ENCODE results near the gene KMT2A. TPM values are rescaled to one million over a fixed set of nuclear protein-coding genes. Genes with fewer than 3 reads are reported as not detected.

The KMT2A gene
- total RNA-seq, 1 experiment from 2014 or later: 52.0 TPM

DNA sequence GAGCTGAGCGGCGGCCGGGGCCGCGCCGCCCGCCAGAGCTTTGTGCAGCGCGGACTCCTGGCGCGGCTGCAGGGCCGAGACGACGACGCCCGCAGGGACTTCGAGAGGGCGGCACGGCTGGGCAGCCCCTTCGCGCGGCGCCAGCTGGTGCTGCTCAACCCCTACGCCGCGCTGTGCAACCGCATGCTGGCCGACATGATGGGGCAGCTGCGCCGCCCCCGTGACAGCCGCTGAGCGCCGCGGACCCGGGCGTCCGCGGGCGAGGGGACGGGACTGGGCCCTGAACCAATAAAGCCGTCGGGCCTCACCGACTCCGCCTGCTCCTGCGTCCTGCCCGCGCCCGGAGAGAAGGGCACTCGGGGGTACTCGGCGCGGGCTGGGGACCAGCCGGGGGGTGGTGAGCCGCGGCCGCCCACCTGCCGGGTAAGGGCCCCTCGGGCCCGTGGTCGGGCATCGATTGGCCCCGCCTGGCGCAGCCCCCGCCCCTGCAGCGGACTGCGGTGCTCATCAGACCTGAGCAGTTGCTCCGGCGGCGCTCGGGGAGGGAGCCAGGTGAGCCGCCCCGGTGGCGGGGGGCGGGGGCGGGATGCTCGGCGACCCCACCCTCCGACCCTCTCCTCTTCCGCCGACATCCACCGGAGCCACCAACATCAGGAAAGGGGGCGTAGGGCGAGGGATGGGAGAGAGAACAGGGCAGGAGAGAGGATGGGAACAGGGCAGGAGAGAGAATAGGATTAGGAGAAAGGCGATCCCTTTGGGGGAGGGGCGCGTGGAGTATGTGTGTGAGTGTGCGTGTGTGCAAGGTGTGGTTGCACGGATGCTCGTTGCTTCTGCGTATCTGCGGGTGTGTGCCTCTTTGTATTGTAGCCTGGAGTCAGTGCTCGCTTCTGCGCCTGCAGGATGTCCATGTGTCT is 94.6 kb downstream of the KMT2A start, which contains the start of gene TMEM25:
TSS of gene TMEM25 (plus strand) at position 510 of the 914 bp plus-strand sequence. CDS start 610 bp downstream, outside the sequence.
- H3K27ac Mint-ChIP-seq (ENCODE audit: low read depth, unreplicated experiment): no peak within 1 kb of the TSS
- TF ChIP-seq, protein P1, sequence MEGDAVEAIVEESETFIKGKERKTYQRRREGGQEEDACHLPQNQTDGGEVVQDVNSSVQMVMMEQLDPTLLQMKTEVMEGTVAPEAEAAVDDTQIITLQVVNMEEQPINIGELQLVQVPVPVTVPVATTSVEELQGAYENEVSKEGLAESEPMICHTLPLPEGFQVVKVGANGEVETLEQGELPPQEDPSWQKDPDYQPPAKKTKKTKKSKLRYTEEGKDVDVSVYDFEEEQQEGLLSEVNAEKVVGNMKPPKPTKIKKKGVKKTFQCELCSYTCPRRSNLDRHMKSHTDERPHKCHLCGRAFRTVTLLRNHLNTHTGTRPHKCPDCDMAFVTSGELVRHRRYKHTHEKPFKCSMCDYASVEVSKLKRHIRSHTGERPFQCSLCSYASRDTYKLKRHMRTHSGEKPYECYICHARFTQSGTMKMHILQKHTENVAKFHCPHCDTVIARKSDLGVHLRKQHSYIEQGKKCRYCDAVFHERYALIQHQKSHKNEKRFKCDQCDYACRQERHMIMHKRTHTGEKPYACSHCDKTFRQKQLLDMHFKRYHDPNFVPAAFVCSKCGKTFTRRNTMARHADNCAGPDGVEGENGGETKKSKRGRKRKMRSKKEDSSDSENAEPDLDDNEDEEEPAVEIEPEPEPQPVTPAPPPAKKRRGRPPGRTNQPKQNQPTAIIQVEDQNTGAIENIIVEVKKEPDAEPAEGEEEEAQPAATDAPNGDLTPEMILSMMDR (IDR thresholded peaks at IDR 0.05; ENCODE audit: unreplicated experiment): no peak
- no TSS peak for BruUV-seq (replicated peaks)
- H3K9me3 Mint-ChIP-seq (ENCODE audit: unreplicated experiment): no peaks in the 10 kb centered on the region
- intact Hi-C loops (cut with micrococcal nuclease): no loop called here
- H3K4me1 Mint-ChIP-seq (ENCODE audit: insufficient read depth, unreplicated experiment): no peaks in the 10 kb centered on the region
- no peak within 1 kb of the TSS for H3K4me3 Mint-ChIP-seq (ENCODE audit: unreplicated experiment)
- ChIA-PET POLR2A (no interaction called here), CTCF (no interaction called here)
- H3K36me3 Mint-ChIP-seq (ENCODE audit: insufficient read depth, unreplicated experiment): peaks cover 10% of the 10 kb centered on the region
- no peaks in the 10 kb centered on the region for H3K27me3 Mint-ChIP-seq (ENCODE audit: insufficient read depth, unreplicated experiment)
- DNase-seq (ENCODE audit: unreplicated experiment): no peak

DNA sequence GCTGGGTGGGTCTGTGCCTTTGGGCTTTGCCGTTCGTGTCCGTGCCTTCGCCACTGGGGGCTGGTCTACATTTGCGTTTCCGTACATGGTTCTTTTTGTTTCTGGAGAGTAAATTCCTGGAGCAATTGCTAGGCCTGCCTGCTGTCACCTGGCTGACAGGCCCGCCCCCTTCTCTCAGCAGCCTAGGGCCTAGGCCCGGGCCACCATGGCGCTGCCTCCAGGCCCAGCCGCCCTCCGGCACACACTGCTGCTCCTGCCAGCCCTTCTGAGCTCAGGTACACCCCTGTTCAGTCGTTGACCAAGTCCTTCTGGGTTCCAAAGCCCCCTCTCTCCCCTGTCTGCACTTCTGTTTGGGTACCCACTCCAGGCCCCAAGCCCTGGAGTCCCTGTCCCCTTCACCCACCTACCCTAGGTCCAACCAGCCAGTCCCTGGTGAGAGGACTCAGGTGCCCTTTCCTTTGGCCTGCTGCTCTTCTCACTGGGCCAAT is 95.3 kb downstream of the KMT2A start:
- DNase-seq (ENCODE audit: unreplicated experiment): no peak
- Mint-ChIP-seq H3K4me3 (ENCODE audit: unreplicated experiment) (no peak overlapping the region), H3K27ac (ENCODE audit: low read depth, unreplicated experiment) (no peak overlapping the region), H3K27me3 (ENCODE audit: insufficient read depth, unreplicated experiment) (no peaks in the 10 kb centered on the region), H3K4me1 (ENCODE audit: insufficient read depth, unreplicated experiment) (no peaks in the 10 kb centered on the region), H3K9me3 (ENCODE audit: unreplicated experiment) (no peaks in the 10 kb centered on the region), H3K36me3 (ENCODE audit: insufficient read depth, unreplicated experiment) (peaks cover 10% of the 10 kb centered on the region)
- ChIA-PET POLR2A (no interaction called here), CTCF (no interaction called here)
- TF ChIP-seq, protein P1 (IDR thresholded peaks at IDR 0.05; ENCODE audit: unreplicated experiment): no peak
- no TSS peak for BruUV-seq (replicated peaks)
- intact Hi-C loops (cut with micrococcal nuclease): no loop called here

GRCh38 chr11:118532091-118532490 is 95.8 kb downstream of the KMT2A start:
- no TSS peak for BruUV-seq (replicated peaks)
- Mint-ChIP-seq H3K36me3 (ENCODE audit: insufficient read depth, unreplicated experiment) (peaks cover 8% of the 10 kb centered on the region), H3K9me3 (ENCODE audit: unreplicated experiment) (no peaks in the 10 kb centered on the region), H3K27ac (ENCODE audit: low read depth, unreplicated experiment) (no peak overlapping the region), H3K27me3 (ENCODE audit: insufficient read depth, unreplicated experiment) (no peaks in the 10 kb centered on the region), H3K4me3 (ENCODE audit: unreplicated experiment) (no peak overlapping the region), H3K4me1 (ENCODE audit: insufficient read depth, unreplicated experiment) (no peaks in the 10 kb centered on the region)
- CTCF ChIA-PET: no interaction called here
- DNase-seq (ENCODE audit: unreplicated experiment): no peak
- intact Hi-C loops (cut with micrococcal nuclease): no loop called here
- TF ChIP-seq, protein P1 (IDR thresholded peaks at IDR 0.05; ENCODE audit: unreplicated experiment): no peak
- POLR2A ChIA-PET: no interaction called here

GRCh38 chr11:118532852-118533768 is 96.8 kb downstream of the KMT2A start:
- Mint-ChIP-seq H3K36me3 (ENCODE audit: insufficient read depth, unreplicated experiment) (peaks cover 6% of the 10 kb centered on the region), H3K4me3 (ENCODE audit: unreplicated experiment) (no peak overlapping the region), H3K27me3 (ENCODE audit: insufficient read depth, unreplicated experiment) (no peaks in the 10 kb centered on the region), H3K27ac (ENCODE audit: low read depth, unreplicated experiment) (no peak overlapping the region), H3K4me1 (ENCODE audit: insufficient read depth, unreplicated experiment) (no peaks in the 10 kb centered on the region), H3K9me3 (ENCODE audit: unreplicated experiment) (no peaks in the 10 kb centered on the region)
- ChIA-PET POLR2A (no interaction called here), CTCF (interaction anchor here (0.7 kb wide), 1 partner anchor 566 kb away, joined by 4 read pairs; no protein-coding TSS in a partner anchor)
- no peak for DNase-seq (ENCODE audit: unreplicated experiment)
- intact Hi-C loops (cut with micrococcal nuclease): no loop called here
- TF ChIP-seq, protein P1 (IDR thresholded peaks at IDR 0.05; ENCODE audit: unreplicated experiment): no peak
- no TSS peak for BruUV-seq (replicated peaks)

All from MCF 10A (cell line).